ENCODE results near the gene ZNF84. TPM values are rescaled to one million over a fixed set of nuclear protein-coding genes. Genes with fewer than 3 reads are reported as not detected.
A peak's percentile ranks its signal among the peaks of the same experiment; 100 is the strongest.

Gene ZNF84
- 12.0 TPM for total RNA-seq (2013)
- polyA plus RNA-seq (1 to 10 TPM; 3.3 to 5.1 (median 5.1) TPM), polyA minus RNA-seq (2.5 and 3.2 TPM in 2 replicates), total RNA-seq (5.0 to 24.7 (median 8.3) reads per million in 11 experiments)

DNA sequence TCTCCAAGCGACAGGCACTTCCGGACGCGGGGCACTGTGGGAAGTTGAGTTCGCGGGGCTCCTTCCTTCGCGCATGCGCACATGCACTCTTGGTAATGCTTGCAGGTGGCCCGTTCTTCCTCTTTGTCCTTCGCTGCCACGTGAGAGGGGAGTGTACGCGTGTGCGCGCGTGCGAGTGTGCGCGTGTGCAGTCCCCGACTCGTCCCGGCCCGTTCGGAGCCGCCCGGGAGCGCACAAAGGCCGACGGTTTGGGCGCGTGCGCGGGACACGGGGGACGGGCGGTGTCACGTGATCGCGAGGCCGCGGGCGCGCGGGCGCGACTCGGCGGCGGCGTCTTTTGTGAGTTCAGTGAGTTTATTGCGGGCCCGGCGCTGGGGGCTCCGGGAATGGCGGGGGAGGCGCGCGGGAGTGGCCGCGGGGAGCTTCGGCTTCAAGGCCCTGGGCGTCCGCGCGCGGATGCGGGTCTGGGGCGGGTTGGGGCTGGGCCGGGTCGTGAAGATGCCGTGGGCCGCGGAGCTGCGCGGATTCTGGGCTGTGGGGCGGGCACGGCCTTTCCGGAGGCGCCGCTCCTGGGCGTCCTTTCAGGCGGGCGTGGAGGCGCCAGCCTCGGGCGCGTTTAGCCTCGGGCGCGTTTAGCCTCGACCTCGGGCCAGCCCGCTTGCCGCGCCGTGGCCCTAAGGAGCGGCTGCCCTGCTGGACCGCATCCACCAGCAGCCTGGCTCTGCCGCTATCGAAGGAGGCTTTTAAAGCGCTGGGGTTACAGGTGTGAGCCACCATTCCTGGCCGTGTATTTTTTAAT, at the start of gene ZNF84:
Gene ZNF84 (plus strand): TSS at position 303 of the 799 bp plus-strand sequence. CDS start 3,959 bp downstream, outside the sequence.
- no peaks in the 10 kb centered on the region for H3K27me3 ChIP-seq (ENCODE audit: control insufficient read depth in 2 of 2, insufficient read depth in 2 of 2, low read length in 2 of 2)
- H3K9me3 Mint-ChIP-seq = peaks cover 35 to 91% (median 77%) of the 10 kb centered on the region in 7 donors
- TF ChIP-seq, protein P1, sequence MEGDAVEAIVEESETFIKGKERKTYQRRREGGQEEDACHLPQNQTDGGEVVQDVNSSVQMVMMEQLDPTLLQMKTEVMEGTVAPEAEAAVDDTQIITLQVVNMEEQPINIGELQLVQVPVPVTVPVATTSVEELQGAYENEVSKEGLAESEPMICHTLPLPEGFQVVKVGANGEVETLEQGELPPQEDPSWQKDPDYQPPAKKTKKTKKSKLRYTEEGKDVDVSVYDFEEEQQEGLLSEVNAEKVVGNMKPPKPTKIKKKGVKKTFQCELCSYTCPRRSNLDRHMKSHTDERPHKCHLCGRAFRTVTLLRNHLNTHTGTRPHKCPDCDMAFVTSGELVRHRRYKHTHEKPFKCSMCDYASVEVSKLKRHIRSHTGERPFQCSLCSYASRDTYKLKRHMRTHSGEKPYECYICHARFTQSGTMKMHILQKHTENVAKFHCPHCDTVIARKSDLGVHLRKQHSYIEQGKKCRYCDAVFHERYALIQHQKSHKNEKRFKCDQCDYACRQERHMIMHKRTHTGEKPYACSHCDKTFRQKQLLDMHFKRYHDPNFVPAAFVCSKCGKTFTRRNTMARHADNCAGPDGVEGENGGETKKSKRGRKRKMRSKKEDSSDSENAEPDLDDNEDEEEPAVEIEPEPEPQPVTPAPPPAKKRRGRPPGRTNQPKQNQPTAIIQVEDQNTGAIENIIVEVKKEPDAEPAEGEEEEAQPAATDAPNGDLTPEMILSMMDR (IDR thresholded peaks at IDR 0.05) = no peak
- intact Hi-C loops (cut with micrococcal nuclease) = loop anchor here (1.0 to 10.0 kb wide), 7 partner anchors 43 to 145 kb away; partner anchors contain the start of genes ZNF10 (in 2 of the 2), ZNF140 (in 2 of the 2), ZNF26 (in 2 of the 2) and ZNF891 (in 2 of the 2)
- peak within 1 kb of the TSS; percentile 77 to 84 for H3K27ac ChIP-seq (ENCODE audit: low read depth in 1 of 2, low read length in 2 of 2)
- peak within 1 kb of the TSS; percentile 89 for H2AFZ ChIP-seq (ENCODE audit: insufficient read depth, low read depth, low read length, poor library complexity, severe bottlenecking)
- H3K79me2 ChIP-seq (ENCODE audit: insufficient read depth, low read length) = peaks cover 33% of the 10 kb centered on the region
- DNase-seq = peak; percentile 96 to 98 (median 97)
- H3K4me3 Mint-ChIP-seq = peak within 1 kb of the TSS; percentile 83 to 95
- peaks cover 2 to 4% (median 3%) of the 10 kb centered on the region in 3 donors for H3K27me3 Mint-ChIP-seq (ENCODE audit: low read depth in 3 of 3)
- H3K27ac Mint-ChIP-seq = peak within 1 kb of the TSS; percentile 80 to 96 (median 91)
- H3K9ac ChIP-seq (ENCODE audit: insufficient read depth, low read length, poor library complexity, severe bottlenecking) = peak within 1 kb of the TSS; percentile 86
- peaks cover 14 to 32% of the 10 kb centered on the region in 2 donors for H3K36me3 ChIP-seq (replicated peaks in 1 of 2; ENCODE audit: control insufficient read depth in 1 of 2, insufficient read depth in 2 of 2, low read length in 2 of 2)
- peak within 1 kb of the TSS; percentile 79 for H3K4me2 ChIP-seq (replicated peaks; ENCODE audit: extremely low read depth, low read length, poor library complexity, severe bottlenecking)
- H3K4me1 Mint-ChIP-seq = peaks cover 7% of the 10 kb centered on the region
- H3K36me3 Mint-ChIP-seq = peaks cover 14 to 23% of the 10 kb centered on the region in 2 donors
- under 1% methylated on average over 94 of the region's 103 CpGs for WGBS (ENCODE audit: insufficient coverage)
- H3K4me3 ChIP-seq (replicated peaks in 1 of 3; ENCODE audit: low read depth in 2 of 3, low read length in 3 of 3) = peak within 1 kb of the TSS; percentile 48 to 78 (median 53)
- peaks cover 12 to 15% of the 10 kb centered on the region in 2 donors for H3K4me1 ChIP-seq (ENCODE audit: control insufficient read depth in 1 of 2, insufficient read depth in 2 of 2, low read length in 2 of 2)
- H4K20me1 ChIP-seq (ENCODE audit: insufficient read depth, low read length) = no peaks in the 10 kb centered on the region
- peaks cover 56 to 82% of the 10 kb centered on the region in 2 donors for H3K9me3 ChIP-seq (replicated peaks in 1 of 2; ENCODE audit: control insufficient read depth in 1 of 2, insufficient read depth in 1 of 2, low read length in 2 of 2)

DNA sequence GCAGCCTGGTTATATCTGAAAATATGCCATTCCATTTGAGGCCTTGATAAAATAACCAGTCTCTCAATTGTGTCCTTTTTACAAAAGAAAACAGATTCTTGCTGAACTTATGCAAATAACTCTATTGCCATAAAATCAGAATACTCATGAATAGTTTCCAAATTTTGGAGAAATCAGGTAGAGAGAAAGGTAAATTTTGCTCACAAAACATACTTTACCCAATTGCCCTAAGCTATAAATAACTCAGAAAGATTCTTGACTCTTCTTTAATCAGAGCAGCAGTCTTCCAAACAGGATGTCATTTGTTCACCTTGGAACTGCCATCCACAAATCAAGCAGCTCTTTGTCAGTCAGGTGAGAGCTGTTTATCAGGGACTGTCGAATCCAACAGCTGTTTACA, 38.6 kb upstream of the ZNF84 start:
- H3K4me3 Mint-ChIP-seq = no peak overlapping the region
- TF ChIP-seq, protein P1 (IDR thresholded peaks at IDR 0.05) = no peak
- WGBS (ENCODE audit: insufficient coverage) = 43% methylated on average over 1 of the region's 1 CpG
- Histone ChIP-seq H3K4me2 (replicated peaks; ENCODE audit: extremely low read depth, low read length, poor library complexity, severe bottlenecking) (no peak overlapping the region), H3K36me3 (replicated peaks in 1 of 2; ENCODE audit: control insufficient read depth in 1 of 2, insufficient read depth in 2 of 2, low read length in 2 of 2) (peaks cover 3 to 72% of the 10 kb centered on the region in 2 donors), H3K79me2 (ENCODE audit: insufficient read depth, low read length) (peaks cover 44% of the 10 kb centered on the region), H3K27me3 (ENCODE audit: control insufficient read depth in 2 of 2, insufficient read depth in 2 of 2, low read length in 2 of 2) (no peaks in the 10 kb centered on the region), H3K9me3 (replicated peaks in 1 of 2; ENCODE audit: control insufficient read depth in 1 of 2, insufficient read depth in 1 of 2, low read length in 2 of 2) (peaks cover 89 to 95% of the 10 kb centered on the region in 2 donors), H3K4me1 (ENCODE audit: control insufficient read depth in 1 of 2, insufficient read depth in 2 of 2, low read length in 2 of 2) (no peaks in the 10 kb centered on the region), H4K20me1 (ENCODE audit: insufficient read depth, low read length) (no peaks in the 10 kb centered on the region), H3K9ac (ENCODE audit: insufficient read depth, low read length, poor library complexity, severe bottlenecking) (no peak overlapping the region), H3K27ac (ENCODE audit: low read depth in 1 of 2, low read length in 2 of 2) (no peak overlapping the region), H2AFZ (ENCODE audit: insufficient read depth, low read depth, low read length, poor library complexity, severe bottlenecking) (no peak overlapping the region), H3K4me3 (replicated peaks in 1 of 3; ENCODE audit: low read depth in 2 of 3, low read length in 3 of 3) (no peak overlapping the region)
- H3K27me3 Mint-ChIP-seq (ENCODE audit: low read depth in 3 of 3) = peaks cover 0 to 1% (median 0%) of the 10 kb centered on the region in 3 donors
- H3K4me1 Mint-ChIP-seq = no peaks in the 10 kb centered on the region
- H3K27ac Mint-ChIP-seq = no peak overlapping the region
- peaks cover 58 to 97% (median 92%) of the 10 kb centered on the region in 7 donors for H3K9me3 Mint-ChIP-seq
- intact Hi-C loops (cut with micrococcal nuclease) = no loop called here
- H3K36me3 Mint-ChIP-seq = peaks cover 25 to 56% of the 10 kb centered on the region in 2 donors
- DNase-seq = no peak
